Activated CD4-positive, alpha-beta T cell treated with anti-CD3 and anti-CD28 coated beads, Interleukin-2, Interleukin-4, amounts not matched to agents 100 ng/mL and 50 ng/mL, durations not matched to agents 16 hours and 8 hours (primary cell): Measurements from ENCODE around the gene ZNF576.
"Not testable (repeated sequence)": the region's sequence is repeated elsewhere in the genome, so short reads cannot be mapped to it uniquely, and the experiment has no call there.

Experiments
- DNase-seq: peaks from one replicate; pipeline ENCODE4 v3.0.0-alpha.2; 2020; ENCODE audit warnings: low spot score

The ZNF576 gene

DNA sequence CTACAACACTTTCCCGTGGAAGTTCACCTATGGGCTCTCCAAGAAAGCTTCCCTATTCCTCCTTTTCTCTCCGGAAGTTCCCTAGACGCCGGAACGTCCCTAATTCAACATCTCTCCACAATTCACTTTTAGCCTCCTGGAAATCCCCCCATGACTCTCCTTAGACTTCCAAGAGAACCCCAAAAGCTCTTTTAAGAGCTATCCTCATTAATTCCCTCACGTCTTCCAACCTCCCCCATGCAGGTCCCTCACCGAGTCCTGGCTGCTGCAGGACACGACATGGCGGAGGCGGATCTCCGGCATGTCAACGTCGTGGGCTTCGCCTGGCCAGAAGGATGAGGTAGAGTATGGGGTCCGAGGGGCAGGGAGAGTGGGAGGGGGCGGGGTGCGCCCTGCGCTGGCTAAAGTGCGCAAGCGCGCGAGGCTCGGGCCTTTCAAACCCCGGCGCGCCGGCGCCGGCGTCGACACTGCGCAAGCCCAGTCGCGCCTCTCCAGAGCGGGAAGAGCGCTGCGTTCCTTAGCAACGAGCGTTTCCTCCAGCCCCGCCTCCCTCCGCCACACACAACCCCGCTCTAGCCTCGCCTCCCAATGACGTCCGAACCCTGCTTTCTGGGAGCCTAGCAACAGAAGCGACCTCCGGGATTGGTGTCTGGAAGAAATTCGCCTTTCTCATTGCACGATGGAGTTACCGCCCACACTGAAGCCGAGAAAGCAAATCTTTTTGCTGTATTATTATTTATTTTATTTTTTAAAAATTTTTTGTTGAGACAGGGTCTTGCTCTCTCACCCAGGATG lies 21.0 kb upstream of the ZNF576 start, which contains the start of the genes PINLYP and XRCC1:
Gene PINLYP (plus strand): TSS at position 646 of the 795 bp plus-strand sequence. CDS start 1,391 bp downstream, outside the sequence.
Gene XRCC1 (minus strand): TSS at position 372 of the 795 bp plus-strand sequence. CDS start 69 bp downstream, at position 303.
- peak; percentile 98 for DNase-seq

DNA sequence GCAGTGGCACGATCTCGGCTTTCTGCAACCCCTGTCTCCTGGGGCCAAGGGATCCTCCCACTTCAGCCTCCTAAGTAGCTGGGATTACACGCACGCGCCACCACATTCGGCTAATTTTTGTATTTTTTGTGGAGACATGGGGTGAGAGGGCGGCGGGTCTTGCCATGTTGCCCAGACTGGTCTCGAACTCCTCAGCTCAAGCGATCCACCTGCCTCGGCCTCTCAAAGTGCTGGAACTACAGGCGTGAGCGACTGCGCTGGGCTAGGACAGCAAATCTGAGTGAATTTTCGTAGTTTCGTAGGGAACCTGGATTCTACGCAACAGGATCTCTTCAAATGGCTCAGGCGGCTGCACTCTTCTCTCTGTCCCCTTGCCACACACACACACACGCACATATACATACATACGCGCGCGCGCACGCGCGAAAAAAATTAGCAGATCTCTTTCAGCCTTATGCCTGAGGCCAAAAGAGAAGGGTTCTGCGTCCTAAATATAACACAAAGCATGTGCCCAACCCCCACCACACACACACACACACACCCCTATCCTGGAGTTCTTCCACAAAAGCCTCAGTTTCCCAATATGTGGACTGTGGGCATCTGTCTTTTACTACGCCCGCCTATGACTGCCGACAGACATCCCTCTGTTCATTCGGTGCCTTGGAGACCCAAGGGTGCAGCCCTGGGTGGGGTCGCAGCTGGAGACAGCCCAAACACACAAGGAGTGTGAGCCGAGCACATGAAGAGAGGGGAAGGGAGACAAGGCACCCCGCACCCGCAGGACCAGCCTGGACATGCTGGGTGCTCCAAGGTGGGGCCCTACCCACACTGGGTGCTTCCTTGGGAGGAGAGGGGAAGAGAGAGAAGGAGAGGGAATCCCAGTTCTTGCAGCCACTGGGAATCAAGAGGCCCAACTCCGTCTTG lies 20.2 kb upstream of the ZNF576 start:
- no peak for DNase-seq

DNA sequence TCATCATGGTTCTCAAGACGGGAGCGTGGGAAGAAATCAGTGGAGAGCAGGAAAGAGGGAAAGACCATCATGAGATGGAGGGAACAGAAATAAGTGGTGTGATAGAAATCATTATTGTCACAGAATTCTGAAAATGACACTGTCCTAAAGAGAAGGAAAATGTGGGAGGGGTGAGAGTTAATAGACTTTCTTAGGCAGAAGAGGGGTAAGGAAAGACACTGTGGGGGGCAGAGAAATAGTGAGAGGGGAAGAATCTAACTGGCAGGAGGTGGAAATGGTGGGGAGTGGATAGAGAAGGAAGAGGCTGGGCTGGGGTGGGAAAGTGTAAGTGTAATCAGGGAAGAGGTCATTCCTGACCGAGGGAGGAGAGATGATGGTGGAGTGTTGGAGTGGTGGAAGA lies 17.6 kb upstream of the ZNF576 start:
- DNase-seq = no peak

DNA sequence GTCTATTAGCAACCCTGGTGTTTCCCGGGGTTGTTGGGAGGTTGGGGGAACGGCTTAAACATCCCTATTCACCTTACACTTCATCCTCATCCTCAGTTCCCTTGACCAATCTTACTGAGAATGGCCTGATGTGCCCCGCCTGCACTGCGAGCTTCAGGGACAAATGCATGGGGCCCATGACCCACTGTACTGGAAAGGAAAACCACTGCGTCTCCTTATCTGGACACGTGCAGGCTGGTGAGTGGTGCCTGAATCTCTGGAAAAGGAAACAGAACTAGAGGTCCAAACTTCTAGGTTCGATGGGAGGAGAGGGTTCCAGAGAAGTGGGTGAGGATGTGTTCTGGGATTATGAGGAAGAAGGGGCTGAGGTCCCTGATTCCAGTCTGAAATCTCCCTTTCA lies 14.9 kb upstream of the ZNF576 start:
- DNase-seq = no peak

DNA sequence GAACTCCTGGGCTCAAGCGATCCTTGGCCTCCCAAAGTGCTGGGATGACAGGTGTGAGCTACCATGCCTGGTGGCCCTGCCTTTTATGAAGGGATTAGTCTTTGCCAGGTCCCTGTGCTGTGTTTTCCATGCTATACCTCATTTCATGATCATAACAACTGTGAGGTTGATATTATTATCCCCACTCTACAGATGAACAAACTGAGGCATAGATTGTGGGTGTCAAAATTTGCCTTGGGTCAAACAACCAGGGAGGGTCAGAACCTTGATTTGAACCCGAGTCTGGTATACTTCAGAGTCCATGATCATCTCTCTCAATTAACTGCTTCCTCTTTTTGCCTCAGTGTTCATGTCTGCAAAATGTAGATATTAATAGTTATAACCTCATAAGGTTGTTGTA lies 13.9 kb upstream of the ZNF576 start:
- DNase-seq = no peak

DNA sequence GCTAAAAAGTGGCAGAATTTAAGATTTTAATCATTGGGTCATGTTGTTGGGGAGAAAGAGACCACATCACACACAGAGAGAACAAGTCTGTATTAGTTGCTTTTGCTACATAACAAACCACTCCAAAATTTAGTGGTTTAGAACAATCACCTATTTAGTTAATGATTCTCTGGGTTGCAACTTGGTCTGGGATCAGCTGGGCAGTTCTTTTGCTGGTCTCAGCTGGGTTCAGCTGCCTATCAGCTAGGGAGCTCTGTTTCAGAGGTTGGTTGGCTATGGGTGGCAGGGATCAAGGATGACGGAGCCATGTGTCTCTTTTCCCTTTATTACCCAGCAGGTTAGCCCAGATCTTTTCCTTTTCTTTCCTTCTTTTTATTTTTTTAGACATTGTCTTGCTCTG lies 11.9 kb upstream of the ZNF576 start:
- DNase-seq = no peak

DNA sequence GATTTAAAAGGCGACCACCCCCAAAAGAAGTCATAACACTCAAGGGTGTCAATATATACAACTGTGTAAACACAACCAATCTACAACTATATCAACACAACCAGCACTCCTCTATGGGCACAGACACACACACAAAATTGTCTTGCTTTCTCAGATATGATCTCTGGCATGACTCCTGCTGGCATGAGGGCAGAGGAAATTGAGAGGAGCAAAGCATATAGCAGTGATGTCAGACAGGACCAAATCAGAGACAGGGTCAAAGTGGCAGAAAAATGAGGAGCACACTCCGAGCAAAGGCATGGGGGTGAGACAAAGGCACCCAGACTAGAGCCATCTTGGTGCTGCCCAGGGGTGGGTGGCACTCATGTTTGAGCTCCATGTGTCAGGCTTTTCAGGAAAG lies 10.0 kb upstream of the ZNF576 start:
- DNase-seq = no peak

DNA sequence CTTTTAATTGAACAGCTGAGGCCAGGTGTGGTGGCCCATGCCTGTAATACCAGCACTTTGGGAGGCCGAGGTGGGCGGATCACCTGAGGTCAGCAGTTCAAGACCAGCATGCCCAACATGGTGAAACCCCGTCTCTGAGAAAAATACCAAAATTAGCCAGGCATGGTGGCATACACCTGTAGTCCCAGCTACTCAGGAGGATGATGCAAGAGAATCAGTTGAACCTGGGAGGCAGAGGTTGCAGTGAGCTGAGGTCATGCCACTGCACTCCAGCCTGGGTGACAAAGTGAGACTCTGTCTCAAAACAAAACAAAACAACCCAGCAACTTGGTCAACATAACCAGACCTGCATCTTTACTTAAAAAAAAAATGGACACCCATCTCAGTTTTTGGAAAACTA lies 9.4 kb upstream of the ZNF576 start:
- DNase-seq = not testable (repeated sequence)

DNA sequence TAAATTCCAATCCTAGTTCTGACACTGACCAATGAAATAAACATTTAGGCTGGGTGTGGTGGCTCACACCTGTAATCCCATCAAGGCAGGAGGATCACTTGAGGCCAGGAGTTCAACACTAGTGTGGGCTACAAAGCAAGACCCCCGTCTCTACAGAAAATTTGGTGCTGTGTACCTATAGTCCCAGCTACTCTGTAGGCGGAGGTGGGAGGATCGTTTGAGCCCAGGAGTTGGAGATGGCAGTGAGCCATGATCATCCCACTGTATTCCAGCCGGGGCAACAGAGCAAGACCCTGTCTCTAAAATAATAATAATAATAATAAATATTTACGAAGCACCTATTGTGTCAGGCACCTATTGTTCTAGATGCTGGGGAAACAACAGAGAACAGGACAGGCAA lies 7.1 kb upstream of the ZNF576 start:
- no peak for DNase-seq

DNA sequence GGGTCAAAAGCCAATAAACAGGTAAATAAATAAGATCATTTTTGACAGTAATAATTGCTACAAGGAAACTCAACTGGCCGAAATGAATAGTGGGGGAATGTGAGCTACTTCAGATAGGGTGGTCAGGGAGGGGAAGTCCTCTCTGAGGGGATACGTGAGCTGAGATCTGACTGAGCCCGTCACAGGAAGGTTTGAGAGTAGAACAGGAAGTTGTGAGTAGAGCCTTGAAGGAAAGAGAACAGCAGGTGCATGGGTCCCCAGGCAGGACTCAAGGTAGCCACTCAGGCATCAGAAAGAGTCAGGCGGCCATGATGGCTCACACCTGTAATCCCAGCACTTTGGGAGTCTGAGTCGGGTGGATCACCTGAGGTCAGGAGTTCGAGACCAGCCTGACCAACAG lies 6.7 kb upstream of the ZNF576 start:
- no peak for DNase-seq

DNA sequence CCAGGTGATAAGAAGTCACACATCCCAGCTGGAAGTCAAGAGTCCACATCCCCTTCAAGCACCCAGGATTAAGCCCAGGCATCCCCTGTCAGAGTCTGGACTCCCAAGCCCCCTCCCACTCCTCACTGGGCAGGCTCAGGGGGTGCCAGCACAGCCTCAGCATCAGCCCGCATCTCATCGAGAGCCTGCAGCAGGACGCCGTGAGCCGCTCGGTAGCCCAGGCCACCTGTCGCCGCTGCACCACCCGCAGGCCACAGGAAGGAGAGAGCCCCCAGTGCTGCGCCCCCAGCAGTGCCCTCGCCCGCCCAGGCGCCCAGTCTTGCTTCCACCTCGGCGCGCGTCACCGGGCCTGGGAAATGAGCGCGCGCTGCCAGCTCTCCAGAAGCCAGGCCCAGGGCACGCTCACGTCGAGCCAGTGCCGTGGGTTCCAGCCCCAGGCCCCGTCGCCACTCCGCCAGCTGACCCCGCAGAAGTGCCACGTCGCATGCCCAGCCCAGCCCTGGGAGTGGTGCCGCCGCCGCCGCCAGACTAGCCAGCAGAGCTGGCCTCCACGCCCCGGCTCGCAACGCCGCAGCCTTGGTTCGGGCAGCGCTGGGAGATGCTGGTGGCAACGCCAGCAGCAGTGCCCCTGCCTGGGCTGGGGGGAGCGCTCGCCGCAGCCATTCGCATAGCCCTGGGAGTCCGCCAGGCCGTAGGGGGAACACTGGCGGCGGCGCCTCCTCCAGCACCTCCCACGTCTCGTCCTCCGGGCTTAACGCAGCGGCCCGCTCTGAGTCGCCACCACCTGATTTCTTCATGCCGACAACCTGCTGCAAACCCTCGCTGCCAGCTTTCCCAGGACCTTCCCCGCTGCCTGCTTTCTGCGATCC lies 4.3 kb upstream of the ZNF576 start:
- no peak for DNase-seq

DNA sequence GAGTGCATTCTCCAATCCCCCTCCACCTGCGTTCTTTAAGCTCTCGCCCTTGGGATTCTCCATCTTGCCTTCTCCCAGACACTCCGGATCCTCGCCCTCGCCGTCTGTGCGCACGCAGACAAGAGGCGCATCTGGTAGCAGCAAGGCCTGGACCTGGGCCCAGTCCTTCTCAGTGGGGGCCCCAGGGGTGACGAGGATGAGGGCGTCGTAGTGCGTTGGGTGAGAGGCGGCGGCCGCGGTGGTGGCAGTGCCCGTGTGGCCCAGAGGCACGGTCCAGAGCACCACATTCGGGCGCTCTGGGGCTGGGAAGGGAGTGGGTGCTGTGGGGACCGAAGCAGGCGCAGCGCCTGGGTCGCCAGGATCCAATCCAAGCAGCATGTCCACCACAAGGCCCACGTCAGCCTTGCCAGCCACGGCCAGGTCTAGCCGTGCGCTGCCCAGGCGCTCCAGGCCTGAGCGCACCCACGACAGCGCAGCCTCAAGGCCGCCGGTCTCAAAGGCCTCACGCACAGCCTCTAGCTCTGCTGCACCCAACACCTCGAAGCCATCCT lies 3.5 kb upstream of the ZNF576 start:
- no peak for DNase-seq

DNA sequence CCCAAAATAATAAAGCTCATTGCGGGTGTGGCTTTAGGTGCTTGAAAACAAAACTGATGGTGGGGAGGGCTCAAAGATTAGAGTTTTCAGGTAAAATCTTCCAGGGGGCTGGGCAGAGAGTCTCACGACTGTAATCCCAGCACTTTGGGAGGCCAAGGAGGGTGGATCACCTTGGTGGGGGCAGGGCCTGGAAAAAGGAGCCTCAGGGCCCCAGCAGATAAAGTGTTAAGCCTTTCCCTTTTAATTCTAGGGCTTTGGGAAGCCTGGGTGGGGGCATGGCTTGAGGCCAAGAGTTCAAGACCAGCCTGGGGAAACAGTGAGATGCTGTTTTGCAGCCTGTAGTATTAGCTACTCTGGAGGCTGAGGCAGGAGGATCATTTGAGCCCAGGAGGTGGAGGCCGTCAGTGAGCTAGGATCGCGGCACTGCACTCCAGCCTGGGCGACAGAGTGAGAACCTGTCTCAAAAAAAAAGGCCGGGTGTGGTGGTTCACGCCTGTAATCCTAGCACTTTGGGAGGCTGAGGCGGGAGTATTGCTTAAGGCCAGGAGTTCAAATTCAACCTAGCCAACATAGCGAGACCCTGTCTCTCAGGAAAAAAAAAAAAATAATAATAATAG lies 2.2 kb upstream of the ZNF576 start:
- DNase-seq = no peak

DNA sequence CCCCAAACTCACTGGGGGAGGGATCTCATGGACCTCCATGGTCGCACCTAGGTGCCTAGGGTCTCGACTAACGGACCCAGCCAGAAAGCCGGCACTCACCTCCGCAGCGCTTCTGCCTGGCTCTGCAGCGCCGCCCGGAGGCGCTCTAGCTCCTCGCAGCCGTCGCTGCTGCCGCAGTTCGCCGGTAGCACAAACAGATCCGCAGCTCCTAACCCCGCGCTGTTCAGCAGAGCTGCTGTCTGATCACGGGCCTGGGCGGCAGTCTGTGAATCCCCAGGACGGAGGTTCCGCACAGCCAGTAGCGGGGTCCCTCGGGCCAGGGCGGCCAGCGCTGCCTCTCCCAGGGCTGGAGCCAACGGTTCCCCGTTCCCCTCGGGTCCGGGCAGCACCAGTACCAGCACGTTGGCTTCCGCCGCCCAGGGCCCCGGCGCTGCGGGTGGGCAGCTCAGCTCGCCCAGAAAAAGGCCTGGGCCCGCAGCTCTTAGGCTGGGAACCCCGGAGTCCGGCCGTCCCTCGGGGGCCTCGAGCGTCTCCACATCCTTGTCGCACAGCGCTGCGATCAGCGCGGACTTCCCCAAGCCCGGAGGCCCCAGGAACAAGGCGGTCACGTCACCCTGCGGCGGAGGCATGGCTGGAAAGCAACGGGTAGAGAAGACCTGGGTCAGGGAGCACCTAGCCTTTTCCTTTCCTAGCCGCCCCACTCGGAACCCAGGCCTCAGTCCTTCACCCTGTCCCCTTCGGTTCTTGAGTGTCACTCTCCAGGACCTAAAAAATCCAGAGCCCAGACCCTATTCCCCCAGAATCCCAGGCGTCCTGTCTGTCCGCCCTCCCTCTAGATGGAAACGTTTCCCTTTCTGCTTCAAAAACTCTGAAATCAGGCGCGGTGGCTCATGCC lies 1.4 kb upstream of the ZNF576 start:
- DNase-seq = peak; percentile 66

DNA sequence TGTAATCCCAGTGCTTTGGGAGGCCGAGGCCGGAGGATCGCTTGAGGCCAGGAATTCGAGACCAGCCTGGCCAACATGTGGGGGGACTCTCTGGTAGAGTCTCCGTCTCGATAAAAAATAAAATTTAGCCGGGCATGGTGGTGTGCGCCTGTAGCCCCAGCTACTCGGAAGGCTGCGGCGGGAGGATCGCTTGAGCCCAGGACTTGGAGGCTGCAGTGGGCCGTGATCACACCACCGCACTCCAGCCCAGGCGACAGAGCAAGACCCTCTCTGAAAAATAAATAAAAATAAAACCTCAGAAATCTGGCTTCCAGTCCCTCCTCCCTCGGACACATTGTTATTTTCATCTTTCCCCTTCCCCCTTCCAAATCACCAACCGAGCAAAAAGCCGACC lies 793 bp upstream of the ZNF576 start:
- DNase-seq = peak; percentile 12

DNA sequence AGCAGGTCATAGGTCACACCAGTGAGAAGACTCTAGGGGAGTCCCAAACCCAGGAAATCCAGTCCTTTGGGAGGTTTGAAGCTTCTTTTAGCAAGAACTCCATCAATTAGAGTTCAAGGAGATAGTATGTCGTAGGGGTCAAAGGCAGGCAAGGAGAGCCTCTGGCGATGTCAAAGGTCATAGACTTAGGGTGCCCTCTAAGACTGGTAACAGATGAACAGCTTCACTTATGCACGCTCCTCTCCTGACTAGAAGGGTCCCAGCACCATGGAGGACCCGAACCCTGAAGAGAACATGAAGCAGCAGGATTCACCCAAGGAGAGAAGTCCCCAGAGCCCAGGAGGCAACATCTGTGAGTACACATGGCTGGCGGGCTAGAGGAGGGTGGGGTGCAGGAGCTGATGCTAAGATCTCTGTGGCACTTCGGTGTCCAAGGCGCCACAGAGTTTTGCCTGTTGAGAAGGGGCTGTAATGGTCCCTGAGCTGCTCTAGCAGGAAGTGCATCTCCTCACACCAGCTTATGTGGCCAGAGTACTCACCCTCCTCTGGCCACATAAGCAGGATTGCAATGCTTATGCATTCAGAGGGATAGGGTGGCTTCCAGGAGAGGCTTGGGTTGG lies 557 bp downstream of the ZNF576 start:
- DNase-seq = no peak

DNA sequence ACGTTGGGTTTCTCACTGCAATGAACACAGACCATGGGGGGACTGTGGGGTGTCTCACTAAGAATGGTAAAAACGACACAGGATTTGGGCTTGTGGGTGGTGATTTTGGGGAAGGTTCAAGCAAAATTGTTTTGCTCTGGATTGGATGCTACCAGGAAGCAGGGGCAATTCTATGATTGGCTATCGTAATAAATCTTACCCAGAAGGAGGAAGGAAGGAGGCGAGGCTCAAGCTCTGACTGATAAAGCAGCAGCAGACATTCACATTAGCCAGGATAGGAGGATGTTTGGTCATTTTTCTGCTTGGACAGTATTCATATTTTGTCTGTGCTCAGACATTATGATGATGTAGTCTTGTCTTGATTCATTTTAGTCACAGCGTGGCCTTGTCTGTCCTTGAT lies 1.5 kb downstream of the ZNF576 start:
- no peak for DNase-seq

DNA sequence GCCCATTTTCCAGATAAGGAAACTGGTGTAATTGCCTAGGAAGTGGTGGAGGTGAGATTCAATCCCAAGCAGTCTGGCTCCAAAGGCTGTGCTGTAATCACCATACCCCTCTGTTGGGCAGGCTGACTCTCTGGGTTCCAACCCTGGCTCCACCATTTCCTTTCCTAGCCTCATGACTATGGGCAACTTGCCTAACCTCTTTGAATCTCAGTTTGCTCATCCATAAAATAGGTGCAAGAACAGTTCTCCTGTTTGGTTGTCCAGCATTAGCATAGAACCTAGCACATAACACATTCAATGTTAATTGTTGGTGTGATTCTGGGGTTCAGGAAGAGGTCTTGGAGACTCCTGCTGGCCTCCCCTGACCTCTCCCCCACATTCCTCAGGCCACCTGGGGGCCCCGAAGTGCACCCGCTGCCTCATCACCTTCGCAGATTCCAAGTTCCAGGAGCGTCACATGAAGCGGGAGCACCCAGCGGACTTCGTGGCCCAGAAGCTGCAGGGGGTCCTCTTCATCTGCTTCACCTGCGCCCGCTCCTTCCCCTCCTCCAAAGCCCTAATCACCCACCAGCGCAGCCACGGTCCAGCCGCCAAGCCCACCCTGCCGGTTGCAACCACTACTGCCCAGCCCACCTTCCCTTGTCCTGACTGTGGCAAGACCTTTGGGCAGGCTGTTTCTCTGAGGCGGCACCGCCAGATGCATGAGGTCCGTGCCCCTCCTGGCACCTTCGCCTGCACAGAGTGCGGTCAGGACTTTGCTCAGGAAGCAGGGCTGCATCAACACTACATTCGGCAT lies 2.2 kb downstream of the ZNF576 start:
- no peak for DNase-seq
